HK-2 (cell line): ENCODE measurements around the gene TBC1D24.
"Not testable (repeated sequence)": the region's sequence is repeated elsewhere in the genome, so short reads cannot be mapped to it uniquely, and the experiment has no call there.

ENCODE experiments used
- DNase-seq: peaks from one replicate; pipeline ENCODE4 v3.0.0-alpha.2; 2018; ENCODE audit not compliant: unreplicated experiment

Gene TBC1D24

GRCh38 chr16:2532494-2533141 lies 57.7 kb downstream of the TBC1D24 start:
- DNase-seq, result peak; percentile 65

- DNase-seq, result not testable (repeated sequence)
Observed at GRCh38 chr16:2533142-2533755, 58.3 kb downstream of the TBC1D24 start.

- no peak for DNase-seq
Observed at GRCh38 chr16:2533912-2534311, 59.0 kb downstream of the TBC1D24 start.

GRCh38 chr16:2534335-2534734 lies 59.4 kb downstream of the TBC1D24 start:
- not testable (repeated sequence) for DNase-seq

- DNase-seq, result no peak
Observed at GRCh38 chr16:2535625-2536013, 60.7 kb downstream of the TBC1D24 start.

- peak; percentile 88 for DNase-seq
Observed at GRCh38 chr16:2537451-2538379, 62.8 kb downstream of the TBC1D24 start, which contains the start of gene PDPK1. PDPK1 (plus strand) TSS chr16:2538021; CDS start chr16:2538113, 92 bp downstream.

GRCh38 chr16:2539192-2539844 lies 64.4 kb downstream of the TBC1D24 start:
- not testable (repeated sequence) for DNase-seq

GRCh38 chr16:2539845-2540458 lies 65.0 kb downstream of the TBC1D24 start:
- DNase-seq, result not testable (repeated sequence)

GRCh38 chr16:2540912-2541311 lies 66.0 kb downstream of the TBC1D24 start:
- DNase-seq, result not testable (repeated sequence)

GRCh38 chr16:2541409-2541808 lies 66.5 kb downstream of the TBC1D24 start:
- not testable (repeated sequence) for DNase-seq

- DNase-seq, result not testable (repeated sequence)
Observed at GRCh38 chr16:2543771-2544170, 68.8 kb downstream of the TBC1D24 start.

- not testable (repeated sequence) for DNase-seq
Observed at GRCh38 chr16:2550283-2550878, 75.5 kb downstream of the TBC1D24 start.

- not testable (repeated sequence) for DNase-seq
Observed at GRCh38 chr16:2551420-2551889, 76.5 kb downstream of the TBC1D24 start.

- not testable (repeated sequence) for DNase-seq
Observed at GRCh38 chr16:2554709-2555425, 79.9 kb downstream of the TBC1D24 start.
